Neural cell (in vitro differentiated cells): Measurements from ENCODE around the gene ALDH1A3.

Experiments used
- CTCF ChIP-seq: fragments of 450-650 bp; IDR thresholded peaks from 2 replicates; pipeline ENCODE4 v1.5.1; 2014; ENCODE audit warnings: antibody characterized with exemption, mild to moderate bottlenecking, moderate library complexity; ENCODE audit not compliant: poor library complexity, severe bottlenecking
- EZH2 ChIP-seq: fragments of 200-600, 300-800 bp; shearing (Covaris generic), sonication (generic); IDR thresholded peaks from 2 replicates; pipeline ENCODE4 v1.6.1; 2014; ENCODE audit warnings: antibody characterized with exemption, low read length, borderline replicate concordance, mild to moderate bottlenecking; ENCODE audit not compliant: insufficient read depth, poor library complexity, severe bottlenecking
- POLR2AphosphoS5 ChIP-seq: IDR thresholded peaks from 2 replicates; pipeline ENCODE4 v1.6.1; 2012
- SMC3 ChIP-seq: fragments of 450-650 bp; conservative IDR thresholded peaks from 2 replicates; pipeline ENCODE4 v1.6.1; 2014; ENCODE audit warnings: antibody characterized with exemption, mild to moderate bottlenecking, moderate library complexity; ENCODE audit not compliant: poor library complexity

- TF ChIP-seq SMC3 (no peak), CTCF (no peak), POLR2AphosphoS5 (no peak), EZH2 (no peak)
Observed at GRCh38 chr15:100911086-100911485, 31.5 kb downstream of the ALDH1A3 start.
